ENCODE results near the gene PNMA8B. TPM values are rescaled to one million over a fixed set of nuclear protein-coding genes. Genes with fewer than 3 reads are reported as not detected.

Gene PNMA8B
- total RNA-seq, 4 donors from 2014 or later: 1.5 to 3.3 (median 1.6) TPM

DNA sequence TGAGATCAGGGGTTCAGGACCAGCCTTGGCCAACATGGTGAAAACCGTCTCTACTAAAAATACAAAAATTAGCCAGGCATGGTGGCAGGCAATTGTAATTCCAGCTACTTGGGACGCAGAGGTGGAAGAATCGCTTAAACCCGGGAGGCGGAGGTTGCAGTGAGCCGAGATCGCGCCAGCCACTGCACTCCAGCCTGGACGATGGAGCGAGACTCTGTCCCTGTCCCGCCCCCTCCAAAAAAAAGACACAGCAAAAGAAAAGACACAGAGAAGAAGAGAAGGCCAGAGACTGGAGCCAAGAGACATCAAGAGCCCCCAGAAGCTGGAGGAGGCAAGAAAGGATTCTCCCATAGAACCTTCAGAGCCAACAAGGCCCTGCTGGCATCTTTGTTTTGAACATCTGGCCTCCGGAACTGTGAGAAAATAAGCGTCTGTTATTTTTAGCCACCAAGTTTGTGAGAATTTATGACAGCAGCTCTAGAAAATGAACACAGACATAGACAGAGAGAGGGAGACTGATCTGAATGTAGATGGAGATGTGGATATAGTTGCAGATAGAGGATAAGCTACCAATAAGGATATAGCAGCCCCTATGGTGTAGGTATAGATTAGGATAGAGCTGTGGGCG, 25.7 kb upstream of the PNMA8B start:
- Histone ChIP-seq H3K36me3 (no peaks in the 10 kb centered on the region), H3K9me3 (no peaks in the 10 kb centered on the region), H3K4me3 (no peak overlapping the region), H3K27me3 (no peaks in the 10 kb centered on the region), H3K4me1 (no peaks in the 10 kb centered on the region), H3K27ac (replicated peaks in 1 of 4) (no peak overlapping the region)
- DNase-seq (ENCODE audit: extremely low spot score): no peak
- TF ChIP-seq POLR2A (IDR thresholded peaks at IDR 0.05; ENCODE audit: low read depth) (no peak), POLR2AphosphoS5 (IDR thresholded peaks at IDR 0.05) (no peak), EP300 (IDR thresholded peaks at IDR 0.05) (no peak)
- TF ChIP-seq, protein P1, sequence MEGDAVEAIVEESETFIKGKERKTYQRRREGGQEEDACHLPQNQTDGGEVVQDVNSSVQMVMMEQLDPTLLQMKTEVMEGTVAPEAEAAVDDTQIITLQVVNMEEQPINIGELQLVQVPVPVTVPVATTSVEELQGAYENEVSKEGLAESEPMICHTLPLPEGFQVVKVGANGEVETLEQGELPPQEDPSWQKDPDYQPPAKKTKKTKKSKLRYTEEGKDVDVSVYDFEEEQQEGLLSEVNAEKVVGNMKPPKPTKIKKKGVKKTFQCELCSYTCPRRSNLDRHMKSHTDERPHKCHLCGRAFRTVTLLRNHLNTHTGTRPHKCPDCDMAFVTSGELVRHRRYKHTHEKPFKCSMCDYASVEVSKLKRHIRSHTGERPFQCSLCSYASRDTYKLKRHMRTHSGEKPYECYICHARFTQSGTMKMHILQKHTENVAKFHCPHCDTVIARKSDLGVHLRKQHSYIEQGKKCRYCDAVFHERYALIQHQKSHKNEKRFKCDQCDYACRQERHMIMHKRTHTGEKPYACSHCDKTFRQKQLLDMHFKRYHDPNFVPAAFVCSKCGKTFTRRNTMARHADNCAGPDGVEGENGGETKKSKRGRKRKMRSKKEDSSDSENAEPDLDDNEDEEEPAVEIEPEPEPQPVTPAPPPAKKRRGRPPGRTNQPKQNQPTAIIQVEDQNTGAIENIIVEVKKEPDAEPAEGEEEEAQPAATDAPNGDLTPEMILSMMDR (IDR thresholded peaks at IDR 0.05): no peak
- WGBS: 92% methylated on average over 11 of the region's 14 CpGs
- intact Hi-C loops (cut with DNase I): no loop called here

DNA sequence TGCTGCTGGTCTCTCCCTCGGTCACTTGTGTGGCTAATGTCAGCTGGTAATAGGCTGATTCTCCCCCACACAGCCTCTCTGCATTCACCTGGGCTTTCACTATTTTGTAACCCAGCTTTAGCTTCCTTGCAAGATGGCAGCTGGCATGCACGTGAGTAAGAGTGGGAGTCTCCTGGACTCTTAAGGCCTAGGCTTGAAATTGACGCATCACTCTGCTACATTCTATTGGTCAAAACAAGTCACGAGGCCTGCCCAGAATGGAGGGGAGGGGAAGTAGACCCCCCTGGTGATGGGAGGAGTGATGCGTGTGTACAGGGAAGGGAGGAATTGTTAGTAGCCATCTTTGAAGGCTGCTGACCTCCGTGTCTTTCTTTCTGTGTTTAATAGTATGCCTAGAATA, 24.9 kb upstream of the PNMA8B start:
- WGBS: 86% methylated on average over 6 of the region's 6 CpGs

DNA sequence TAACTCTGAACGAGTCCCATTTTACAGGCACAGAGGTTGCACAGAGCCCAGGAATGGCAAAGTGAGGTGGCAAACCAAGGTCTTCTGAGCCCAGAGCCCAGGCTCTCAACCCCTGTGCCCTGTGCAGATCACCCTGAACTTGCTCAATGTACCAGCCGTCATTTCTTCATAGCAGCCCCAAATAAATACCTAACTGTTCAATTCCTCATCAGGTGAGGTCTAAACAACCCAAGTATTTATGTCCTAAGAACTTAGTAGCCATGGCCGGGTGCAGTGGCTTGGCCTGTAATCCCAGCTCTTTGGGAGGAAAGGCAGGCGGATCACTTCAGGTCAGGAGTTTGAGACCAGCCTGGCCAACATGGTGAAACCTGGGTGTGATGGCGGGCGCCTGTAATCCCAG, 21.8 kb upstream of the PNMA8B start:
- H3K9me3 ChIP-seq: no peaks in the 10 kb centered on the region
- intact Hi-C loops (cut with DNase I): loop anchor here (10.0 kb wide), 1 partner anchor 123 kb away; no protein-coding TSS in a partner anchor
- WGBS: 95% methylated on average over 6 of the region's 6 CpGs
- peaks cover 0 to 14% (median 7%) of the 10 kb centered on the region in 4 donors for H3K4me1 ChIP-seq
- TF ChIP-seq POLR2A (IDR thresholded peaks at IDR 0.05; ENCODE audit: low read depth) (no peak), EP300 (IDR thresholded peaks at IDR 0.05) (no peak), POLR2AphosphoS5 (IDR thresholded peaks at IDR 0.05) (no peak)
- TF ChIP-seq, protein P1 (IDR thresholded peaks at IDR 0.05): no peak
- H3K36me3 ChIP-seq: no peaks in the 10 kb centered on the region
- no peak overlapping the region for H3K4me3 ChIP-seq
- no peak overlapping the region for H3K27ac ChIP-seq (replicated peaks in 1 of 4)
- DNase-seq (ENCODE audit: extremely low spot score): no peak
- peaks cover 0 to 19% (median 0%) of the 10 kb centered on the region in 4 donors for H3K27me3 ChIP-seq

More for the DNA sequence above, 24.9 kb upstream of the PNMA8B start:
- H3K36me3 ChIP-seq: no peaks in the 10 kb centered on the region
- no peaks in the 10 kb centered on the region for H3K9me3 ChIP-seq
- H3K27me3 ChIP-seq: no peaks in the 10 kb centered on the region
- H3K27ac ChIP-seq (replicated peaks in 1 of 4): no peak overlapping the region
- no peak overlapping the region for H3K4me3 ChIP-seq
- peaks cover 0 to 2% (median 0%) of the 10 kb centered on the region in 4 donors for H3K4me1 ChIP-seq
- DNase-seq (ENCODE audit: extremely low spot score): no peak
- TF ChIP-seq EP300 (IDR thresholded peaks at IDR 0.05): no peak
- TF ChIP-seq POLR2A (IDR thresholded peaks at IDR 0.05; ENCODE audit: low read depth): no peak
- no peak for TF ChIP-seq POLR2AphosphoS5 (IDR thresholded peaks at IDR 0.05)
- TF ChIP-seq, protein P1 (IDR thresholded peaks at IDR 0.05): no peak
- intact Hi-C loops (cut with DNase I): no loop called here

DNA sequence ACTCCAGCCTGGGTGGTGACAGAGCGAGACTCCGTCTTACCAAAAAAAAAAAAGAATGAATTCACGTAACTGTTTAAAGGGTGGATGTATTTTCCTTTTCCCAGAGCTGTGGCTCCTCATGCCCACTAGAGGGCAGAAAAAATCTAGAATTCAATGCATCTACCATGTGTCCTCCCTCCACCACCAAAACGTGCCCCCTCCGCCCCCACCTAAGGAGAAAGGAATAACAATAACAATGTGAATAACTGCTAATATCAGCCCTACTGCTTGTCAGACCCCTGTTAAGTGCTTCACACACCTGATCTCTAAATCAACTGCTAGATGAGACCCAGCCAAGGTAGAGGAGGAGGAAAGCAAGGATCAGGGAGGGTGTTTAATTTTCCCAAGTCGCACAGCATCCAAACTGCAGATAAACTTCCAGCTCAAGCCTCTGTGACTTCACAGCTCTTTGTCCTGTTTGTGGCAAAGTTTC, 20.2 kb upstream of the PNMA8B start:
- intact Hi-C loops (cut with DNase I): loop anchor here (10.0 kb wide), 1 partner anchor 121 kb away; no protein-coding TSS in a partner anchor
- TF ChIP-seq, protein P1 (IDR thresholded peaks at IDR 0.05): peak; percentile 55 to 71 (median 59)
- TF ChIP-seq POLR2AphosphoS5 (IDR thresholded peaks at IDR 0.05) (no peak), EP300 (IDR thresholded peaks at IDR 0.05) (no peak), POLR2A (IDR thresholded peaks at IDR 0.05; ENCODE audit: low read depth) (no peak)
- WGBS: 23% methylated on average over 6 of the region's 6 CpGs

More for the DNA sequence above, 20.2 kb upstream of the PNMA8B start:
- Histone ChIP-seq H3K4me3 (no peak overlapping the region), H3K4me1 (peaks cover 0 to 14% (median 7%) of the 10 kb centered on the region in 4 donors), H3K27ac (replicated peaks in 1 of 4) (no peak overlapping the region), H3K36me3 (no peaks in the 10 kb centered on the region), H3K9me3 (peaks cover 0 to 11% (median 8%) of the 10 kb centered on the region in 4 donors), H3K27me3 (peaks cover 0 to 19% (median 0%) of the 10 kb centered on the region in 4 donors)
- no peak for DNase-seq (ENCODE audit: extremely low spot score)

Data from esophagus muscularis mucosa (tissue), 4 donors.